ENCODE results near the gene HECTD4. TPM values are rescaled to one million over a fixed set of nuclear protein-coding genes. Genes with fewer than 3 reads are reported as not detected.

Gene HECTD4
- total and polyA plus RNA-seq, 2 donors (not counting 1 experiment from before 2014, with no cell fraction given), result 46.4 to 92.2 TPM

- H3K4me1 ChIP-seq (ENCODE audit: control insufficient read depth in 2 of 2, insufficient read depth in 2 of 2, low read length in 2 of 2), result no peaks in the 10 kb centered on the region
- H4K20me1 ChIP-seq (ENCODE audit: control insufficient read depth, insufficient read depth, low read length, poor library complexity, severe bottlenecking), result no peaks in the 10 kb centered on the region
- H3K9ac ChIP-seq (ENCODE audit: low read length), result no peak overlapping the region
- no peak overlapping the region for H2AFZ ChIP-seq (ENCODE audit: insufficient read depth, low read depth, low read length, poor library complexity, severe bottlenecking)
- Mint-ChIP-seq H3K27ac (peak overlapping the region; percentile 56), H3K4me3 (peak overlapping the region; percentile 16), H3K9me3 (ENCODE audit: insufficient read depth) (no peaks in the 10 kb centered on the region), H3K27me3 (no peaks in the 10 kb centered on the region), H3K4me1 (peaks cover 8% of the 10 kb centered on the region)
- no peak overlapping the region for H3K4me2 ChIP-seq (replicated peaks; ENCODE audit: low read depth, low read length, poor library complexity, severe bottlenecking)
- H3K79me2 ChIP-seq (ENCODE audit: control insufficient read depth, insufficient read depth, low read length), result peaks cover 2% of the 10 kb centered on the region
- no peaks in the 10 kb centered on the region for H3K27me3 ChIP-seq (replicated peaks in 1 of 4; ENCODE audit: control extremely low read depth in 1 of 4, control insufficient read depth in 3 of 4, insufficient read depth in 4 of 4, low read length in 3 of 4)
- 75% methylated on average over 1 of the region's 3 CpGs for WGBS (ENCODE audit: insufficient coverage)
- intact Hi-C loops (cut with micrococcal nuclease), result no loop called here
- TF ChIP-seq EZH2 (IDR thresholded peaks at IDR 0.05; ENCODE audit: borderline replicate concordance, insufficient read depth, low read depth, low read length, poor library complexity, severe bottlenecking) (no peak), CTCF (IDR thresholded peaks at IDR 0.05) (no peak)
- DNase-seq (peak; percentile 22), ATAC-seq (ENCODE audit: low read depth) (peak; percentile 92)
- H3K36me3 ChIP-seq (replicated peaks in 1 of 2; ENCODE audit: control extremely low read depth in 1 of 2, control insufficient read depth in 1 of 2, extremely low read depth in 1 of 2, insufficient read depth in 2 of 2, low read length in 1 of 2), result peaks cover 4 to 32% of the 10 kb centered on the region in 2 experiments
- no peaks in the 10 kb centered on the region for H3K9me3 ChIP-seq (ENCODE audit: control extremely low read depth in 1 of 3, control insufficient read depth in 2 of 3, insufficient read depth in 1 of 3, low read length in 2 of 3)
- ChIA-PET POLR2A (interaction anchor here (0.7 kb wide), 1 partner anchor 29 kb away, joined by 3 read pairs; no protein-coding TSS in a partner anchor), CTCF (interaction anchor here (1.1 kb wide), 1 partner anchor 84 kb away, joined by 3 read pairs; no protein-coding TSS in a partner anchor)
- H3K27ac ChIP-seq (ENCODE audit: low read length in 2 of 2), result no peak overlapping the region
- H3K4me3 ChIP-seq (ENCODE audit: control extremely low read depth in 1 of 5, extremely low read depth in 1 of 5, insufficient read depth in 1 of 5, low read depth in 2 of 5, low read length in 4 of 5), result no peak overlapping the region
Observed at GRCh38 chr12:112303004-112303403, 79.2 kb downstream of the HECTD4 start.

- Histone ChIP-seq H3K4me3 (ENCODE audit: control extremely low read depth in 1 of 5, extremely low read depth in 1 of 5, insufficient read depth in 1 of 5, low read depth in 2 of 5, low read length in 4 of 5) (no peak overlapping the region), H3K9me3 (ENCODE audit: control extremely low read depth in 1 of 3, control insufficient read depth in 2 of 3, insufficient read depth in 1 of 3, low read length in 2 of 3) (no peaks in the 10 kb centered on the region), H3K9ac (ENCODE audit: low read length) (no peak overlapping the region), H3K4me2 (replicated peaks; ENCODE audit: low read depth, low read length, poor library complexity, severe bottlenecking) (no peak overlapping the region), H3K4me1 (ENCODE audit: control insufficient read depth in 2 of 2, insufficient read depth in 2 of 2, low read length in 2 of 2) (no peaks in the 10 kb centered on the region), H3K79me2 (ENCODE audit: control insufficient read depth, insufficient read depth, low read length) (peaks cover 16% of the 10 kb centered on the region), H3K27ac (ENCODE audit: low read length in 2 of 2) (no peak overlapping the region), H3K27me3 (replicated peaks in 1 of 4; ENCODE audit: control extremely low read depth in 1 of 4, control insufficient read depth in 3 of 4, insufficient read depth in 4 of 4, low read length in 3 of 4) (no peaks in the 10 kb centered on the region), H2AFZ (ENCODE audit: insufficient read depth, low read depth, low read length, poor library complexity, severe bottlenecking) (no peak overlapping the region), H3K36me3 (replicated peaks in 1 of 2; ENCODE audit: control extremely low read depth in 1 of 2, control insufficient read depth in 1 of 2, extremely low read depth in 1 of 2, insufficient read depth in 2 of 2, low read length in 1 of 2) (peaks cover 1 to 27% of the 10 kb centered on the region in 2 experiments), H4K20me1 (ENCODE audit: control insufficient read depth, insufficient read depth, low read length, poor library complexity, severe bottlenecking) (peaks cover 7% of the 10 kb centered on the region)
- ChIA-PET CTCF (no interaction called here), POLR2A (no interaction called here)
- H3K27me3 Mint-ChIP-seq, result no peaks in the 10 kb centered on the region
- DNase-seq, result no peak
- no peaks in the 10 kb centered on the region for H3K9me3 Mint-ChIP-seq (ENCODE audit: insufficient read depth)
- H3K27ac Mint-ChIP-seq, result no peak overlapping the region
- H3K4me3 Mint-ChIP-seq, result no peak overlapping the region
- no peak for TF ChIP-seq CTCF (IDR thresholded peaks at IDR 0.05)
- no peak for TF ChIP-seq EZH2 (IDR thresholded peaks at IDR 0.05; ENCODE audit: borderline replicate concordance, insufficient read depth, low read depth, low read length, poor library complexity, severe bottlenecking)
- H3K4me1 Mint-ChIP-seq, result peaks cover 7% of the 10 kb centered on the region
- intact Hi-C loops (cut with micrococcal nuclease), result loop anchor here (5.0 kb wide), 1 partner anchor 88 kb away; no protein-coding TSS in a partner anchor
- ATAC-seq (ENCODE audit: low read depth), result no peak
- WGBS (ENCODE audit: insufficient coverage), result 100% methylated on average over 1 of the region's 3 CpGs
Observed at GRCh38 chr12:112299704-112300103, 82.5 kb downstream of the HECTD4 start.

Measured in B cell (primary cell).